Measurements from ENCODE around the gene CCT2. TPM values are rescaled to one million over a fixed set of nuclear protein-coding genes. Genes with fewer than 3 reads are reported as not detected.

Gene CCT2
- total RNA-seq, 1 experiment from 2014 or later: 479 TPM

- DNase-seq (ENCODE audit: low spot score): no peak
Observed at GRCh38 chr12:69641546-69641945, 56.3 kb downstream of the CCT2 start.

GRCh38 chr12:69642531-69642930, 57.3 kb downstream of the CCT2 start:
- DNase-seq (ENCODE audit: low spot score): no peak

DNA sequence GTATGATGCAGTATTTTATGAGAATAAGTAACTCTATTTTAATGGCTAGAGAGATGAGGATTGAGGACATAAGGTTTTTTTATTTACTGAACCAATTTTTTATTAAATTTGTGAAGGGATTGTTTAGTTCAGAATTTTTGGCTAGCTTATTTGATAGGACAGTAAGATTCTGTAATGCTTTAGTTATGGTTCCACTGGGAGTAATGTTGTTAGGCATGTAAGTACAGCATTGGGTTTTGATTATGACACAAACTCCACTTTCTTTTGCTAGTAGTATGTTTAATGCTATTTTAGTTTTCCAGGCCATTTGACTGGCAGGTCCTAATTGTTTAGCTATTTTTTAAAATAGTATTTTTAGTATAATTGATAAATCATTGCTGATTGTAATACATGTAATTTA, 59.3 kb downstream of the CCT2 start:
- DNase-seq (ENCODE audit: low spot score): no peak

DNA sequence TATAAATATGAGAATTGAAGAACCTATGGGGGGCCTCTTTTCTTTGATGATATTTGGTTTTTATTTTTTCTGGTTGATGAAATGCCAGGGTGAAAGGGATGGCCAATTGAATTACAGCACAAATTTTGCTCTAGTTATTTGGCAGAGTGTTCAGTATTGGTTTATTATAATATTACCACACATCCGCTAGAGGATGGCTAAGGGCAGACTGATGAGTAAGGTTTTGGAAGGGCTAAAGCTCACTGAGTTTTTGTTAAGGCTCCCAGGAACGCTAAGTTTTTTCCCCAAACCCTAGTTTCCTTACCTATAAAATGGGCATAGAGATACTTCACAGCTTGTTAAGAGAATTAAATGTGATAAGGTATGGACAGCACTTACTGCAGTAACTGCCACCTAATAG, 59.8 kb downstream of the CCT2 start:
- DNase-seq (ENCODE audit: low spot score): no peak

GRCh38 chr12:69647178-69647577, 61.9 kb downstream of the CCT2 start:
- DNase-seq (ENCODE audit: low spot score): no peak

GRCh38 chr12:69648476-69648875, 63.2 kb downstream of the CCT2 start:
- DNase-seq (ENCODE audit: low spot score): peak; percentile 15

DNA sequence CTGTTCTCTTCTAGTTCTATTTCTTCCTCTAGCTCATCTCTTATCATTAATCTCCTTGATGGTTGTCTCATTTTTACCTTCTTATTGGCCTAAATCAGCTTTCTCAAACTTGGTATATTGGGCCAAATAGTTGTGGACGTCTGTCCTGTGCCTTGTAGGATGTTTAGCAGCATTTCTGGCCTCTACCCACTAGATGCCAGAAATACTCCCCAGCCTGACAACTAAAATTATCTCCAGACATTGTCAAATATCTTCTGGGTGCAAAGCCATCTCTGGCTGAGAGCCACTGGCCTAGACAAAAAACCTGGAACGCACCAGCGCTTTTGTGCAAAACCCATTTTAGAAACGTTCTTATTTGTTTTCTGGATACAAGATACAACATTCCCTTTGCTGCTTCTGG, 64.3 kb downstream of the CCT2 start:
- no peak for DNase-seq (ENCODE audit: low spot score)

Other genes starting within 250 kb of the CCT2 start
- 0.12 TPM in 1 of 2 replicates, not detected in the other for gene LYZ, start 237.1 kb upstream of the CCT2 start, total RNA-seq (2014; rRNA removed; shearing (Covaris generic))
- 33.1 and 57.2 TPM in 2 replicates for gene YEATS4, start 225.7 kb upstream of the CCT2 start, total RNA-seq (2014; rRNA removed; shearing (Covaris generic))
- 17.8 and 34.4 TPM in 2 replicates for gene FRS2, start 115.1 kb upstream of the CCT2 start, total RNA-seq (2014; rRNA removed; shearing (Covaris generic))
- not detected in 2 replicates for gene LRRC10, start 25.4 kb downstream of the CCT2 start, total RNA-seq (2014; rRNA removed; shearing (Covaris generic))
- not detected in 2 replicates for gene BEST3, start 113.8 kb downstream of the CCT2 start, total RNA-seq (2014; rRNA removed; shearing (Covaris generic))
- 9.0 and 9.1 TPM in 2 replicates for gene RAB3IP, start 153.4 kb downstream of the CCT2 start, total RNA-seq (2014; rRNA removed; shearing (Covaris generic))
- not detected in 2 replicates for gene MYRFL, start 239.8 kb downstream of the CCT2 start, total RNA-seq (2014; rRNA removed; shearing (Covaris generic))

Data from H4 (cell line).